ENCODE measurements around the gene LGALS14.

- TF ChIP-seq CTCF (IDR thresholded peaks at IDR 0.05) (no peak), POLR2A (IDR thresholded peaks at IDR 0.05) (no peak)
Measured at GRCh38 chr19:39749981-39750380, 45.7 kb downstream of the LGALS14 start.
